ENCODE data around the gene TBL3. TPM values are rescaled to one million over a fixed set of nuclear protein-coding genes. Genes with fewer than 3 reads are reported as not detected.

Gene TBL3
- total RNA-seq, 1 experiment from 2014 or later: 51.3 TPM

GRCh38 chr16:1984347-1985225 lies 12.7 kb downstream of the TBL3 start:
- intact Hi-C loops (cut with micrococcal nuclease; ENCODE audit: unreplicated experiment): loop anchor here (2.0 to 5.0 kb wide), 3 partner anchors 24 to 158 kb away; partner anchors contain the start of genes NTHL1, TSC2 and ZNF598
- ChIA-PET CTCF (no interaction called here), POLR2A (ENCODE audit: unreplicated experiment) (interaction anchor here (0.5 to 0.7 kb wide), 5 partner anchors 20 to 171 kb away, joined by 3 to 5 read pairs (median 3); partner anchors contain the start of genes RPS2 and TRAF7)
- H2AFZ ChIP-seq: peak overlapping the region; percentile 83
- TF ChIP-seq CTCF (conservative IDR thresholded peaks at IDR 0.05) (no peak), EZH2 (IDR thresholded peaks at IDR 0.05; ENCODE audit: low read depth) (no peak)
- H3K9me2 ChIP-seq (ENCODE audit: insufficient read depth): no peaks in the 10 kb centered on the region
- peaks cover 17% of the 10 kb centered on the region for H3K79me2 ChIP-seq (ENCODE audit: low read depth)
- peak overlapping the region; percentile 93 for H3K4me3 ChIP-seq
- H3K9me3 ChIP-seq (ENCODE audit: insufficient read depth, low read depth): no peaks in the 10 kb centered on the region
- H4K20me1 ChIP-seq (ENCODE audit: insufficient read depth): no peaks in the 10 kb centered on the region
- H3K4me2 ChIP-seq: peak overlapping the region; percentile 93
- H3K4me1 ChIP-seq (replicated peaks; ENCODE audit: insufficient read depth): peaks cover 62% of the 10 kb centered on the region
- TSS peak; percentile 15 for BruUV-seq (replicated peaks)
- H3K27me3 ChIP-seq (ENCODE audit: insufficient read depth, low read depth): no peaks in the 10 kb centered on the region
- H3K27ac ChIP-seq: no peak overlapping the region
- H3F3A ChIP-seq (ENCODE audit: insufficient read depth, low read depth): peaks cover 69% of the 10 kb centered on the region
- H3K36me3 ChIP-seq (ENCODE audit: low read depth): no peaks in the 10 kb centered on the region; the same call in 1 of the 2 replicates
- no peak for DNase-seq

GRCh38 chr16:1985466-1986150 lies 13.8 kb downstream of the TBL3 start:
- Histone ChIP-seq H3K4me1 (replicated peaks; ENCODE audit: insufficient read depth) (peaks cover 56% of the 10 kb centered on the region), H3K27me3 (ENCODE audit: insufficient read depth, low read depth) (no peaks in the 10 kb centered on the region), H3K36me3 (ENCODE audit: low read depth) (no peaks in the 10 kb centered on the region; the same call in 1 of the 2 replicates), H3K9me3 (ENCODE audit: insufficient read depth, low read depth) (no peaks in the 10 kb centered on the region), H3K9me2 (ENCODE audit: insufficient read depth) (no peaks in the 10 kb centered on the region), H3K4me2 (peak overlapping the region; percentile 93), H2AFZ (no peak overlapping the region), H3K27ac (no peak overlapping the region), H3K4me3 (peak overlapping the region; percentile 93), H4K20me1 (ENCODE audit: insufficient read depth) (no peaks in the 10 kb centered on the region), H3K79me2 (ENCODE audit: low read depth) (peaks cover 17% of the 10 kb centered on the region), H3F3A (ENCODE audit: insufficient read depth, low read depth) (peaks cover 67% of the 10 kb centered on the region)
- intact Hi-C loops (cut with micrococcal nuclease; ENCODE audit: unreplicated experiment): loop anchor here (2.0 kb wide), 1 partner anchor 23 kb away; the partner anchor contains the start of gene ZNF598
- BruUV-seq (replicated peaks): no TSS peak
- ChIA-PET CTCF (no interaction called here), POLR2A (ENCODE audit: unreplicated experiment) (no interaction called here)
- TF ChIP-seq EZH2 (IDR thresholded peaks at IDR 0.05; ENCODE audit: low read depth): no peak
- TF ChIP-seq CTCF (conservative IDR thresholded peaks at IDR 0.05): no peak
- peak in 1 of 2 experiments; percentile 66 for DNase-seq

- Histone ChIP-seq H3K4me1 (replicated peaks; ENCODE audit: insufficient read depth) (peaks cover 40% of the 10 kb centered on the region), H3K27me3 (ENCODE audit: insufficient read depth, low read depth) (no peaks in the 10 kb centered on the region)
- POLR2A ChIA-PET (ENCODE audit: unreplicated experiment): no interaction called here
Observed at GRCh38 chr16:1987198-1987597, 15.3 kb downstream of the TBL3 start.

More at GRCh38 chr16:1987198-1987597, 15.3 kb downstream of the TBL3 start:
- Histone ChIP-seq H3K9me2 (ENCODE audit: insufficient read depth) (no peaks in the 10 kb centered on the region), H3K36me3 (ENCODE audit: low read depth) (no peaks in the 10 kb centered on the region; the same call in 1 of the 2 replicates), H4K20me1 (ENCODE audit: insufficient read depth) (no peaks in the 10 kb centered on the region), H3K27ac (no peak overlapping the region), H3K9me3 (ENCODE audit: insufficient read depth, low read depth) (no peaks in the 10 kb centered on the region), H3K4me3 (no peak overlapping the region), H3K79me2 (ENCODE audit: low read depth) (peaks cover 17% of the 10 kb centered on the region), H2AFZ (no peak overlapping the region), H3K4me2 (no peak overlapping the region), H3F3A (ENCODE audit: insufficient read depth, low read depth) (peaks cover 57% of the 10 kb centered on the region)
- intact Hi-C loops (cut with micrococcal nuclease; ENCODE audit: unreplicated experiment): no loop called here
- BruUV-seq (replicated peaks): no TSS peak
- DNase-seq: no peak
- no peak for TF ChIP-seq CTCF (conservative IDR thresholded peaks at IDR 0.05)
- CTCF ChIA-PET: no interaction called here
